HepG2 (cell line): Measurements from ENCODE around the gene VAV2. TPM values are rescaled to one million over a fixed set of nuclear protein-coding genes. Genes with fewer than 3 reads are reported as not detected.

Experiments
- GFI1 ChIP-seq: sonication (generic); formaldehyde crosslinking; IDR thresholded peaks from 2 replicates; pipeline ENCODE4 v1.5.0; 2020; ENCODE audit warnings: missing genetic modification reagents, mild to moderate bottlenecking, borderline replicate concordance
- HNRNPLL ChIP-seq: fragments of 200-400 bp; formaldehyde crosslinking; IDR thresholded peaks from 2 replicates; pipeline ENCODE4 v1.6.1; 2017; ENCODE audit warnings: mild to moderate bottlenecking, low read depth, low read length; ENCODE audit not compliant: poor library complexity, severe bottlenecking
- HOMEZ ChIP-seq: IDR thresholded peaks from 2 replicates; pipeline ENCODE4 v1.6.1; 2016; ENCODE audit warnings: low read depth
- IRF1 ChIP-seq: sonication (generic); formaldehyde crosslinking; IDR thresholded peaks from 2 replicates; pipeline ENCODE4 v1.4.0; 2020; ENCODE audit warnings: low read depth, mild to moderate bottlenecking, missing genetic modification reagents
- KDM2A ChIP-seq: sonication (generic); formaldehyde crosslinking; IDR thresholded peaks from 2 replicates; pipeline ENCODE4 v1.4.0; 2020; ENCODE audit warnings: low read depth, missing genetic modification reagents, borderline replicate concordance
- KLF16 ChIP-seq, 2 experiments: sonication (generic) in 1 of 2; formaldehyde crosslinking in 1 of 2; IDR thresholded peaks; 2 replicates each; pipeline versions ENCODE4 v1.6.1 to v1.8.0; 2016 to 2023; ENCODE audit warnings: missing genetic modification reagents in 2 of 2, missing compliant biosample characterization in 1 of 2
- MED1 ChIP-seq: sonication (generic); formaldehyde crosslinking; IDR thresholded peaks from 2 replicates; pipeline ENCODE4 v1.4.0; 2020; ENCODE audit warnings: missing genetic modification reagents
- MTF2 ChIP-seq: sonication (generic); formaldehyde crosslinking; IDR thresholded peaks from 2 replicates; pipeline ENCODE4 v1.5.0; 2020; ENCODE audit warnings: missing genetic modification reagents, borderline replicate concordance
- MXD3 ChIP-seq: IDR thresholded peaks from 2 replicates; pipeline ENCODE4 v1.6.1; 2016; ENCODE audit warnings: mild to moderate bottlenecking, missing biosample characterization, missing genetic modification reagents
- POGZ ChIP-seq: sonication (generic); formaldehyde crosslinking; IDR thresholded peaks from 2 replicates; pipeline ENCODE4 v1.4.0; 2020; ENCODE audit warnings: mild to moderate bottlenecking, missing genetic modification reagents
- RFXANK ChIP-seq: IDR thresholded peaks from 2 replicates; pipeline ENCODE4 v1.6.1; 2016
- SALL1 ChIP-seq: sonication (generic); formaldehyde crosslinking; IDR thresholded peaks from 2 replicates; pipeline ENCODE4 v1.8.0; 2022; ENCODE audit warnings: mild to moderate bottlenecking, missing genetic modification reagents
- SP4 ChIP-seq: sonication (generic); formaldehyde crosslinking; IDR thresholded peaks from 2 replicates; pipeline ENCODE4 v1.8.1; 2023; ENCODE audit warnings: mild to moderate bottlenecking, missing genetic modification reagents
- TAF1 ChIP-seq: sonication (generic); formaldehyde crosslinking; IDR thresholded peaks from 2 replicates; pipeline ENCODE4 v1.4.0; 2020; ENCODE audit warnings: missing genetic modification reagents
- TBX2 ChIP-seq: sonication (generic); formaldehyde crosslinking; IDR thresholded peaks from 2 replicates; pipeline ENCODE4 v1.5.0; 2020; ENCODE audit warnings: missing genetic modification reagents, mild to moderate bottlenecking, borderline replicate concordance
- ZBTB20 ChIP-seq: sonication (generic); formaldehyde crosslinking; IDR thresholded peaks from 2 replicates; pipeline ENCODE4 v1.8.1; 2023; ENCODE audit warnings: missing genetic modification reagents, low read depth, mild to moderate bottlenecking, borderline replicate concordance
- ZBTB7B ChIP-seq: sonication (generic); formaldehyde crosslinking; IDR thresholded peaks from 2 replicates; pipeline ENCODE4 v1.4.0; 2020; ENCODE audit warnings: missing genetic modification reagents
- ZFYVE20 ChIP-seq: sonication (generic); formaldehyde crosslinking; IDR thresholded peaks from 2 replicates; pipeline ENCODE4 v1.8.0; 2023; ENCODE audit warnings: low read depth, mild to moderate bottlenecking, moderate library complexity, missing genetic modification reagents, borderline replicate concordance
- ZNF121 ChIP-seq: sonication (generic); formaldehyde crosslinking; IDR thresholded peaks from 2 replicates; pipeline ENCODE4 v1.5.0; 2020; ENCODE audit warnings: mild to moderate bottlenecking, missing genetic modification reagents
- ZNF205 ChIP-seq: IDR thresholded peaks from 2 replicates; pipeline ENCODE4 v1.6.1; 2018; ENCODE audit warnings: missing biosample characterization, missing genetic modification reagents
- ZNF556 ChIP-seq: sonication (generic); formaldehyde crosslinking; IDR thresholded peaks from 2 replicates; pipeline ENCODE4 v1.4.0; 2020; ENCODE audit warnings: mild to moderate bottlenecking, missing genetic modification reagents, borderline replicate concordance
- ZNF564 ChIP-seq: sonication (generic); formaldehyde crosslinking; IDR thresholded peaks from 2 replicates; pipeline ENCODE4 v1.8.1; 2023; ENCODE audit warnings: mild to moderate bottlenecking, missing genetic modification reagents
- ZNF616 ChIP-seq: sonication (generic); formaldehyde crosslinking; IDR thresholded peaks from 2 replicates; pipeline ENCODE4 v1.5.0; 2020; ENCODE audit warnings: low read depth, mild to moderate bottlenecking, missing genetic modification reagents
- ZNF784 ChIP-seq: sonication (generic); formaldehyde crosslinking; IDR thresholded peaks from 2 replicates; pipeline ENCODE4 v1.5.1; 2020; ENCODE audit warnings: missing genetic modification reagents, mild to moderate bottlenecking, borderline replicate concordance
- ZNF792 ChIP-seq: IDR thresholded peaks from 2 replicates; pipeline ENCODE4 v1.6.1; 2016
- ZNF883 ChIP-seq: sonication (generic); formaldehyde crosslinking; IDR thresholded peaks from 2 replicates; pipeline ENCODE4 v1.5.1; 2020; ENCODE audit warnings: mild to moderate bottlenecking, missing genetic modification reagents; ENCODE audit errors: not compliant biosample characterization
- ZZZ3 ChIP-seq: sonication (generic); formaldehyde crosslinking; IDR thresholded peaks from 2 replicates; pipeline ENCODE4 v1.4.0; 2020; ENCODE audit warnings: missing genetic modification reagents, mild to moderate bottlenecking, borderline replicate concordance
- polyA plus RNA-seq, 8 experiments: library from polyadenylated mRNA; depleted of rRNA in 3 of 8; stranded (reverse) in 7 of 8; unstranded in 1 of 8; fragments of >200 nt; fragmentation: Illumina TruSeq in 4 of 8; extraction: Trizol in 4 of 8; gene quantifications; 2 replicates each; pipeline versions ENCODE4 v1.2.1 to v1.2.3, GENCODE V29; 2011 to 2016; ENCODE audit warnings: low read depth in 4 of 8, missing spikeins in 1 of 8, mixed read lengths in 1 of 8; ENCODE audit not compliant: insufficient read depth in 1 of 8
- total RNA-seq, 5 experiments: library from RNA; depleted of rRNA; stranded (reverse); fragments of >200 nt; fragmentation: Illumina TruSeq; extraction: Trizol; gene quantifications; 2 replicates each; pipeline ENCODE4 v1.2.3, GENCODE V29; 2016; ENCODE audit warnings: low read depth in 1 of 5

Gene VAV2
- total and polyA plus RNA-seq, 2 of the 13 experiments (the other 11 are each of a cell fraction or from before 2014, with no cell fraction given) = 22.5 to 22.9 TPM

DNA sequence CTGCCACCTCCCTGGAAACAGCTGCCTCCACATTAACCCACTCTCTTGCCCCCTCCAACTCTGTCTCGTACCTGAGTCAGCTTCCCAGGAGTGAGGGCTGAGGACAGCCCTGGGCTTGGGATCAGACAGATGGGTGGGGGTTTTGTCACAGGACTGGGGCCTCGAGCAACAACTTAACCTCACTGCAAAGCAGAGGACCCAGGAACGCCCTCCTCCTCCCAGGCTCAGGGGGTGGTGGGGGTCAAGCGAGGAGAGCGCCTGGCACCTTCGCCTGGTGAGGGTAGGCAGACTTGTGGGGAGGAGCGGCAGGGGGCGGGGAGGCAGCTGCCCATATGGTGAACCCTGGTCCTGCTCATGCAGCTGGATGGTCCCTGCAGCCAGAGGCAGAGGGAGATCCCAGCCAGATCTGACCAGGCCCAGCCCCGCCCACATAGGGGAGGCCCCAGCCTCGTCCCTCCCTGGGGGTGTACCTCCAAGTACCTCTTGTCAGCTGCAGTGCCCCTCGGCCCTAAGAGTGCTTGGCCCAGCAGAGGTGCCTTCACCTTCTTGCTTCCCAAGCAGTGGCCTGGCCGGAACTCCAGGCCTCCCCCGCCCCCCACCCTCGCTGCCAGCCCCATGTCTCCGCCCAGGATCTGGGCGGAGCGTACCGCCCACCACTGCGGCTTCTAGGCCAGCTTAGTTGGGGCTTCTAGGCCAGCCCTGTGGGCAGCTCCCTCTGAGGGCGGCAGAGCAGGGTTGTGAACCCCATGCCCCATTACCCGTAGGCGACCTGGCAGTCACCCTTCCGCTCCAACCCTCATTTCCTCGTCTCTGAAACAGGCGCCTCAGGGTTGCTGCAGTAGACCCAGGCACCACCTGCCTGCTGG is 254.1 kb downstream of the VAV2 start, which contains the start of gene SARDH (continued):
- peak; percentile 33 for TF ChIP-seq SALL1 (CRISPR knock-in tag)
- TF ChIP-seq KDM2A (CRISPR knock-in tag) = peak; percentile 24; the same call in 1 of the 2 replicates
- peak; percentile 22; the same call in 1 of the 2 replicates for TF ChIP-seq ZNF792 (CRISPR knock-in tag)
- TF ChIP-seq ZZZ3 (CRISPR knock-in tag) = peak; percentile 17; the same call in 1 of the 2 replicates
- peak; percentile 61; the same call in 1 of the 2 replicates for TF ChIP-seq ZNF784 (CRISPR knock-in tag)
- 0 out of 2 replicates have a peak, but pooled peaks have one; percentile 63 for TF ChIP-seq ZBTB20 (CRISPR knock-in tag)
- TF ChIP-seq MTF2 (CRISPR knock-in tag) = no peak
- peak; percentile 81 for TF ChIP-seq SP4 (CRISPR knock-in tag)
- no peak for TF ChIP-seq ZNF616 (CRISPR knock-in tag)
- TF ChIP-seq HOMEZ (CRISPR knock-in tag) = no peak
- peak; percentile 69; the same call in 1 of the 2 replicates for TF ChIP-seq GFI1 (CRISPR knock-in tag)
- peak; percentile 48; the same call in 1 of the 2 replicates for TF ChIP-seq MED1 (CRISPR knock-in tag)
- 0 out of 2 replicates have a peak, but pooled peaks have one; percentile 22 for TF ChIP-seq MXD3 (CRISPR knock-in tag)
- peak; percentile 28; the same call in 1 of the 2 replicates for TF ChIP-seq ZNF205 (CRISPR knock-in tag)
- peak; percentile 68 for TF ChIP-seq TBX2 (CRISPR knock-in tag)
- peak; percentile 63 for TF ChIP-seq HNRNPLL
- peak; percentile 85 for TF ChIP-seq ZNF121 (CRISPR knock-in tag)
- TF ChIP-seq RFXANK (CRISPR knock-in tag) = no peak
- no peak for TF ChIP-seq IRF1 (CRISPR knock-in tag)
- peak; percentile 42 for TF ChIP-seq POGZ
- TF ChIP-seq ZNF883 (CRISPR knock-in tag) = no peak
- TF ChIP-seq ZNF564 (CRISPR knock-in tag) = no peak
- TF ChIP-seq ZFYVE20 = no peak
- TF ChIP-seq TAF1 (CRISPR knock-in tag) = peak; percentile 89
- peak; percentile 84 for TF ChIP-seq ZBTB7B (CRISPR knock-in tag)
- 0 out of 2 replicates have a peak, but pooled peaks have one; percentile 19 for TF ChIP-seq ZNF556
- TF ChIP-seq KLF16 (CRISPR knock-in tag; IDR thresholded peaks at IDR 0.05) = peak in 1 of 2 experiments; percentile 68; a peak in 2 of 4 replicates
